Measurements from ENCODE around the gene CAP1. TPM values are rescaled to one million over a fixed set of nuclear protein-coding genes. Genes with fewer than 3 reads are reported as not detected.

Gene CAP1
- total and polyA plus RNA-seq, 9 of the 15 experiments (the other 6 are each of a cell fraction or from before 2014, with no cell fraction given), result 230 to 658 (median 281) TPM

DNA sequence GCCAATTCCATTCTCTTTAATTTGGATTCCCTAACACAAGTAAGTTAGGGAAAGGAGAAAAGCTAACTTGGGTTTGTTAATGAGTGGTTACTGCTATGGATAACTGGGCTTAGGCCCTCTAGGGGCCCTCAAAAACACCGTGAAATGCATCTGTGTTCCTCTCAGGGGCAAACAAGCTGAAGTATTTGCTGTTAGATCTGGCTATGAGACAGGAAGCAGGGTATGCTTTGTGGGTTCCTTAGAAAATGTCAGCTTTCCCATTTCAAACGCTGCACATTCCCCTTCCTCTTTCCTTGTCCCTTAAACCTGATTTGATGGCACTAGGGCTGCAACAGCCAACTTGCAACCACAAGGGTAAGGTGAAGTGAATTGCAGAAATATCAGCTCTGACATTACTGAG, 5.7 kb upstream of the CAP1 start:
- no peaks in the 10 kb centered on the region for H3K9me1 ChIP-seq (ENCODE audit: control insufficient read depth, insufficient read depth, low read length)
- FAIRE-seq, result no peak
- in situ Hi-C loops (cut with MboI) (loop anchor here (5.0 kb wide), 1 partner anchor 118 kb away; no protein-coding TSS in a partner anchor), intact Hi-C loops (cut with micrococcal nuclease) (loop anchor here (5.0 kb wide), 1 partner anchor 218 kb away; no protein-coding TSS in a partner anchor)
- ChIA-PET POLR2A (interaction anchor here (1.0 to 1.2 kb wide), 2 partner anchors 23 to 459 kb away, joined by 3 to 6 read pairs; no protein-coding TSS in a partner anchor), CTCF (ENCODE audit: low intra/inter-chr PET ratio) (no interaction called here)
- no peak overlapping the region for H3K4me2 ChIP-seq (ENCODE audit: insufficient read depth, low read length)
- no peaks in the 10 kb centered on the region for H3K79me2 ChIP-seq (ENCODE audit: control insufficient read depth, insufficient read depth, low read length)
- 0 out of 4 replicates have a peak overlapping the region, but pooled peaks of 1 of the 2 experiments have one; percentile 2 for H3K9ac ChIP-seq (ENCODE audit: insufficient read depth in 1 of 2, low read depth in 2 of 2, low read length in 2 of 2)
- WGBS (ENCODE audit: insufficient coverage, low coverage, missing lambda C conversion rate), result 17% methylated on average over 2 of the region's 2 CpGs
- H3K4me1 ChIP-seq (replicated peaks in 1 of 2; ENCODE audit: control insufficient read depth in 2 of 2, insufficient read depth in 2 of 2, low read length in 2 of 2), result peaks cover 25 to 41% of the 10 kb centered on the region in 2 experiments
- H2AFZ ChIP-seq (ENCODE audit: low read depth, low read length), result peak overlapping the region; percentile 58
- H3K9me3 ChIP-seq (replicated peaks; ENCODE audit: control insufficient read depth, insufficient read depth, low read depth, low read length), result no peaks in the 10 kb centered on the region
- no peak for DNase-seq (ENCODE audit: extremely low read depth in 1 of 4, low spot score in 3 of 4)
- 0 out of 2 replicates have a peak, but pooled peaks have one; percentile 66 for TF ChIP-seq SPI1 (IDR thresholded peaks at IDR 0.05; ENCODE audit: borderline replicate concordance, low read depth, low read length)
- peak; percentile 84 for TF ChIP-seq HMBOX1 (IDR thresholded peaks at IDR 0.05)
- TF ChIP-seq TBP (optimal IDR thresholded peaks at IDR 0.05; ENCODE audit: low read depth, low read length), result peak; percentile 27
- TF ChIP-seq ZNF311 (CRISPR knock-in tag; IDR thresholded peaks at IDR 0.05), result no peak
- TF ChIP-seq DMBX1 (CRISPR knock-in tag; IDR thresholded peaks at IDR 0.05; ENCODE audit: borderline replicate concordance), result no peak
- TF ChIP-seq, protein P1, sequence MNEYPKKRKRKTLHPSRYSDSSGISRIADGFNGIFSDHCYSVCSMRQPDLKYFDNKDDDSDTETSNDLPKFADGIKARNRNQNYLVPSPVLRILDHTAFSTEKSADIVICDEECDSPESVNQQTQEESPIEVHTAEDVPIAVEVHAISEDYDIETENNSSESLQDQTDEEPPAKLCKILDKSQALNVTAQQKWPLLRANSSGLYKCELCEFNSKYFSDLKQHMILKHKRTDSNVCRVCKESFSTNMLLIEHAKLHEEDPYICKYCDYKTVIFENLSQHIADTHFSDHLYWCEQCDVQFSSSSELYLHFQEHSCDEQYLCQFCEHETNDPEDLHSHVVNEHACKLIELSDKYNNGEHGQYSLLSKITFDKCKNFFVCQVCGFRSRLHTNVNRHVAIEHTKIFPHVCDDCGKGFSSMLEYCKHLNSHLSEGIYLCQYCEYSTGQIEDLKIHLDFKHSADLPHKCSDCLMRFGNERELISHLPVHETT (CRISPR knock-in tag; conservative IDR thresholded peaks at IDR 0.05 in 1 of 2, IDR thresholded peaks at IDR 0.05 in 1 of 2), result peak in 1 of 2 experiments; percentile 40; a peak in 1 of 4 replicates
- TF ChIP-seq SP2 (IDR thresholded peaks at IDR 0.05; ENCODE audit: extremely low read depth, low read depth, low read length, poor library complexity, severe bottlenecking), result no peak
- TF ChIP-seq, protein P2, sequence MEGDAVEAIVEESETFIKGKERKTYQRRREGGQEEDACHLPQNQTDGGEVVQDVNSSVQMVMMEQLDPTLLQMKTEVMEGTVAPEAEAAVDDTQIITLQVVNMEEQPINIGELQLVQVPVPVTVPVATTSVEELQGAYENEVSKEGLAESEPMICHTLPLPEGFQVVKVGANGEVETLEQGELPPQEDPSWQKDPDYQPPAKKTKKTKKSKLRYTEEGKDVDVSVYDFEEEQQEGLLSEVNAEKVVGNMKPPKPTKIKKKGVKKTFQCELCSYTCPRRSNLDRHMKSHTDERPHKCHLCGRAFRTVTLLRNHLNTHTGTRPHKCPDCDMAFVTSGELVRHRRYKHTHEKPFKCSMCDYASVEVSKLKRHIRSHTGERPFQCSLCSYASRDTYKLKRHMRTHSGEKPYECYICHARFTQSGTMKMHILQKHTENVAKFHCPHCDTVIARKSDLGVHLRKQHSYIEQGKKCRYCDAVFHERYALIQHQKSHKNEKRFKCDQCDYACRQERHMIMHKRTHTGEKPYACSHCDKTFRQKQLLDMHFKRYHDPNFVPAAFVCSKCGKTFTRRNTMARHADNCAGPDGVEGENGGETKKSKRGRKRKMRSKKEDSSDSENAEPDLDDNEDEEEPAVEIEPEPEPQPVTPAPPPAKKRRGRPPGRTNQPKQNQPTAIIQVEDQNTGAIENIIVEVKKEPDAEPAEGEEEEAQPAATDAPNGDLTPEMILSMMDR (IDR thresholded peaks at IDR 0.05 in 2 of 3, conservative IDR thresholded peaks at IDR 0.05 in 1 of 3; ENCODE audit: insufficient read depth in 2 of 3, low read depth in 1 of 3, low read length in 3 of 3), result 0 out of 6 replicates have a peak, but pooled peaks of 1 of the 3 experiments have one; percentile 3
- H4K20me1 ChIP-seq (replicated peaks; ENCODE audit: control insufficient read depth, insufficient read depth, low read length), result no peaks in the 10 kb centered on the region
- H3K27ac ChIP-seq (ENCODE audit: extremely low read depth, low read depth, low read length), result no peak overlapping the region
- ATAC-seq, result no peak
- no peaks in the 10 kb centered on the region; the same call in 2 of the 3 replicates for H3K36me3 ChIP-seq (ENCODE audit: control insufficient read depth, insufficient read depth, low read length)
- no TSS peak for BruUV-seq (replicated peaks)
- H3K27me3 ChIP-seq (ENCODE audit: control insufficient read depth in 2 of 2, insufficient read depth in 2 of 2, low read length in 2 of 2), result no peaks in the 10 kb centered on the region
- no peak overlapping the region for H3K4me3 ChIP-seq
